ENCODE measurements around the gene CCT5.
A peak's percentile ranks its signal among the peaks of the same experiment; 100 is the strongest.

Gene CCT5

DNA sequence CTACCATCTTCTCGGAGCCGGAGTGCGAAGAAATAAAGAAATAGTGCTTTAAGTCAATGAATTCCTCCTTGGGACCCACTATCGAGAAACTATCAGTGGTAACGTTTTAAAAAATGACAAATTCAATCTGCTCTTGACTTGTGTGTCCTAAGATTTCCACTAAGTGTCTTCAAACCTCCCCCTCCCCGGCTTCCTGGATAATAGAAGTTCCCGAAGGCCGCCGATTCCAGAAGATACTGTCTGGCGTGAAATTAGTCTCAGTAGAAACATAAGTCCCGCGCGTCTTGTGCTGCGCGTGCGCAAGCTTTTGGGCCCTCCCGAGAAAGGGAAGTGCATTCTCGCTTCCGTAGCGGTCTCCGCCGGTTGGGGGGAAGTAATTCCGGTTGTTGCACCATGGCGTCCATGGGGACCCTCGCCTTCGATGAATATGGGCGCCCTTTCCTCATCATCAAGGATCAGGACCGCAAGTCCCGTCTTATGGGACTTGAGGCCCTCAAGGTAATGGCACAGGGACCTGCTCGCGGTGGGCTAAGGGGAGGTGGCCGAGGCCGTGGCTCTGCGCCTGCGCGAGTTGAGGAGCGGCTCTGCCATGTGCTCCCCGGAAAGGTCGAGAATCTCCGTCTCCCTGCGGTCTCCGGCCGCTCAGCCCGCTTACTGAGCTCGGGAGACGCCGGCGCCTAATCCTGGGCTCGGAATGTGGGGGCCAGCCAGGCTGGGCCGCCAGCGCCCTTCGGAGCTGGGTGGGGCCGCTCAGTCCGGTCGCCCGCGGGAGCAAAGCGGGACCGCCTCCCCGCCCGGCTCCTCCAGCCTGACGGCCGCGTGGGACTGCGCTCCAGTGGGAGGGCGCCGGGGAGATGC lies at the start of gene CCT5:
CCT5 (plus strand) TSS at position 333 of the 858 bp plus-strand sequence; CDS start at position 394, 61 bp downstream.
- Mint-ChIP-seq H3K9me3 (no peaks in the 10 kb centered on the region), H3K27me3 (ENCODE audit: low read depth) (no peaks in the 10 kb centered on the region), H3K4me1 (peaks cover 26% of the 10 kb centered on the region), H3K4me3 (peak within 1 kb of the TSS; percentile 92 to 96 (median 96)), H3K36me3 (ENCODE audit: low read depth) (peaks cover 18% of the 10 kb centered on the region), H3K27ac (peak within 1 kb of the TSS; percentile 100)
- TF ChIP-seq, protein P1, sequence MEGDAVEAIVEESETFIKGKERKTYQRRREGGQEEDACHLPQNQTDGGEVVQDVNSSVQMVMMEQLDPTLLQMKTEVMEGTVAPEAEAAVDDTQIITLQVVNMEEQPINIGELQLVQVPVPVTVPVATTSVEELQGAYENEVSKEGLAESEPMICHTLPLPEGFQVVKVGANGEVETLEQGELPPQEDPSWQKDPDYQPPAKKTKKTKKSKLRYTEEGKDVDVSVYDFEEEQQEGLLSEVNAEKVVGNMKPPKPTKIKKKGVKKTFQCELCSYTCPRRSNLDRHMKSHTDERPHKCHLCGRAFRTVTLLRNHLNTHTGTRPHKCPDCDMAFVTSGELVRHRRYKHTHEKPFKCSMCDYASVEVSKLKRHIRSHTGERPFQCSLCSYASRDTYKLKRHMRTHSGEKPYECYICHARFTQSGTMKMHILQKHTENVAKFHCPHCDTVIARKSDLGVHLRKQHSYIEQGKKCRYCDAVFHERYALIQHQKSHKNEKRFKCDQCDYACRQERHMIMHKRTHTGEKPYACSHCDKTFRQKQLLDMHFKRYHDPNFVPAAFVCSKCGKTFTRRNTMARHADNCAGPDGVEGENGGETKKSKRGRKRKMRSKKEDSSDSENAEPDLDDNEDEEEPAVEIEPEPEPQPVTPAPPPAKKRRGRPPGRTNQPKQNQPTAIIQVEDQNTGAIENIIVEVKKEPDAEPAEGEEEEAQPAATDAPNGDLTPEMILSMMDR (IDR thresholded peaks at IDR 0.05; ENCODE audit: unreplicated experiment in 3 of 3): no peak

DNA sequence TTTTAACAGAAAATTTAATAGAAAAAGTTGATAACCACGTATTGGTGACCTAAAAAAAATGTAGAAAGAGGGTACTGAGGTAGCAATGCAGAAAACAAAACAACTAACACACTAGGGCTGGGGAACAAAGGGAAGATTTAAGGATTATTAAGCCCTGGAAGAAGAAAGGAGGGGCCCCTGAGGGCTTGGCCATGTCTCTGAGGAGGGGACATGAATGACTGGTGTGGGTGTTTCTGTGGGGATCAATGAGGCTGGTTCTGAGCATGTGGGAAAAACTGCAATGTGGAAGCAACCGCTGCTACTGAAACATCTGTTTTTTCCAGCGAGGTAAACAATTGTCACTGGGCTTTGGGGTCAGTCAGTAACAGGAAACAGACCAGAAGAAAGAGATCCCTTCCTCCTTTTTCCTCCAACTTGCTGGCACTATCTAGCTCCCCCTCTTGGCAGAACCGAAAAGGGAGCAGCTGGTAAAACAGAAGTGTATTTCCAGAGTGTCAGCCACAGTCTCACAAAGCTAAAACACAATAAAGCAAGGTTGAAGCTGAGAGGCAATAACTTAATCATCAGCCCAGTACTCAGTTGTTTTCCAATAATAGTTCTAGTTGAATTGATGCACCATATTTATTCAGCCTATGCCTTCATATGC lies 48.7 kb upstream of the CCT5 start:
- peaks cover 11% of the 10 kb centered on the region for H3K36me3 Mint-ChIP-seq (ENCODE audit: low read depth)
- H3K27ac Mint-ChIP-seq: no peak overlapping the region
- TF ChIP-seq, protein P1 (IDR thresholded peaks at IDR 0.05; ENCODE audit: unreplicated experiment in 3 of 3): no peak
- no peaks in the 10 kb centered on the region for H3K27me3 Mint-ChIP-seq (ENCODE audit: low read depth)
- H3K4me3 Mint-ChIP-seq: no peak overlapping the region
- peaks cover 8% of the 10 kb centered on the region for H3K9me3 Mint-ChIP-seq
- H3K4me1 Mint-ChIP-seq: no peaks in the 10 kb centered on the region

GRCh38 chr5:10202089-10202910 lies 47.8 kb upstream of the CCT5 start:
- H3K9me3 Mint-ChIP-seq: peaks cover 8% of the 10 kb centered on the region
- H3K27ac Mint-ChIP-seq: no peak overlapping the region
- no peaks in the 10 kb centered on the region for H3K27me3 Mint-ChIP-seq (ENCODE audit: low read depth)
- H3K4me1 Mint-ChIP-seq: no peaks in the 10 kb centered on the region
- TF ChIP-seq, protein P1 (IDR thresholded peaks at IDR 0.05; ENCODE audit: unreplicated experiment in 3 of 3): no peak
- no peak overlapping the region for H3K4me3 Mint-ChIP-seq
- peaks cover 11% of the 10 kb centered on the region for H3K36me3 Mint-ChIP-seq (ENCODE audit: low read depth)

DNA sequence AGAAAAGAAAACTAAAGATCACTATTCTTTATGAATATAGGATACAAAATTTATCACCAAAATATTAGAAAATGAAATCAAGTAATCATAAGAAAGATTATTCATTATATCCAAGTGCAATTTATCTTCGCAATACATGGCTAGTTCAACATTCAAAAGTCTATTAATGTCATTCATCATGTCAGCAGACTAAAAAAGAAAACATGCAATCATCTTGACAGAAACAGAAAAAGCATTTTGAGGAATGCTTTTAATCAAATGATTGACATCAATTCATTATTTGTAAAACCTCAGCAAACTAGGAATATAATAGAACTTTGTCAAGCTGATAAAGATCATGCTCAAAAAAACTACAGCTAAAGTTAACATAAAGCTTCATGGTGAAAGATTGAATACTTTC lies 41.1 kb upstream of the CCT5 start:
- no peak overlapping the region for H3K4me3 Mint-ChIP-seq

GRCh38 chr5:10213316-10213715 lies 36.8 kb upstream of the CCT5 start:
- no peaks in the 10 kb centered on the region for H3K4me1 Mint-ChIP-seq
- H3K27ac Mint-ChIP-seq: peak overlapping the region in 1 of 3 experiments; percentile 53
- no peaks in the 10 kb centered on the region for H3K9me3 Mint-ChIP-seq
- TF ChIP-seq, protein P1 (IDR thresholded peaks at IDR 0.05; ENCODE audit: unreplicated experiment in 3 of 3): no peak
- H3K36me3 Mint-ChIP-seq (ENCODE audit: low read depth): no peaks in the 10 kb centered on the region
- peaks cover 4% of the 10 kb centered on the region for H3K27me3 Mint-ChIP-seq (ENCODE audit: low read depth)
- no peak overlapping the region for H3K4me3 Mint-ChIP-seq

More for the DNA sequence above, 41.1 kb upstream of the CCT5 start:
- Mint-ChIP-seq H3K27me3 (ENCODE audit: low read depth) (peaks cover 4% of the 10 kb centered on the region), H3K27ac (no peak overlapping the region), H3K4me1 (no peaks in the 10 kb centered on the region), H3K36me3 (ENCODE audit: low read depth) (peaks cover 3% of the 10 kb centered on the region), H3K9me3 (no peaks in the 10 kb centered on the region)
- TF ChIP-seq, protein P1 (IDR thresholded peaks at IDR 0.05; ENCODE audit: unreplicated experiment in 3 of 3): no peak
